Measurements from ENCODE around the gene MFF. TPM values are rescaled to one million over a fixed set of nuclear protein-coding genes. Genes with fewer than 3 reads are reported as not detected.

The MFF gene
- total and polyA plus RNA-seq, 2 donors (not counting 1 experiment from before 2014, with no cell fraction given) = 77.9 to 174 TPM

DNA sequence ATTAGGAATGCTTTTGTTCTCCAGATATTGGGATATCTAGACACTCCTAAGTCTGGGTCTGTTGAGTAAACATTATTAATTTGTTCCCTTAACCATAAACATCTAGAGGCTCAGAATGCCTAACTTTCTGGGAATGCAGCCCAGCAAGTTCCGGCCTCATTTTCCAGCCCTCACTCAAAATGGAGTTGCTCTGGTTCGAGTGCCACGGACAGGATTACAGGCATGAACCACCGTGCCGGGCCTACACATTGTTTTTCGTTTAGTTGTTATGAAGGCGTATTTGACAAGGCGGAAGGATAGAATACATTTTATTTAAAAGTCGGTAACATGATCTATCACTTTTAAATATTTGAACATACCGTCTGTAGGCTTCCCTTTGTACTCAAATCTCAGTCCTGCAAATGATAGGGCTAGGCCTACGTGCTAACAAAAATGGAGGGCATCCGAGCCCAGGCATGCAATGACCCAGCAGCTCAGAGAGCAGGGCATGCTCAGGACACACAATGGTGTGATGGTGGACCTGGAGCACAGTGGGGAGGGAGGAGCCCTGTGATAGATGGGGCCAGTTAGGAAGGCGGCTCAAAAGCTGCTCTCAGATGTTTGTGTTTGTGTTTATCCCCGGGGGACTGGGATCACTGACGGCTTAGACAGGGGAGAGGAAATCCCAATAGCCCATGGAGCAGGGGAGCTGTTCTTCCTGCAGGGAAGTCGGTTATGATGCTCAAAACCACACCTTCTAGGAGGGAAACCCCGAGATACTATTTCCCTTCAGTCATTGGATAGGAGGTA is 65.6 kb downstream of the MFF start:
- H3K4me1 ChIP-seq (ENCODE audit: control insufficient read depth, extremely low read depth, insufficient read depth, low read length) = peaks cover 2% of the 10 kb centered on the region
- no peaks in the 10 kb centered on the region for H3K36me3 ChIP-seq (ENCODE audit: control insufficient read depth, insufficient read depth, low read length)
- no peak overlapping the region for H3K9ac ChIP-seq (ENCODE audit: insufficient read depth, low read length)
- no peak overlapping the region for H2AFZ ChIP-seq (ENCODE audit: low read length)
- H3K79me2 ChIP-seq (ENCODE audit: control insufficient read depth, insufficient read depth, low read length) = no peaks in the 10 kb centered on the region
- H3K4me2 ChIP-seq (ENCODE audit: extremely low read depth, insufficient read depth, low read length) = no peak overlapping the region
- DNase-seq (ENCODE audit: low read depth in 2 of 2) = no peak
- H3K27me3 ChIP-seq (ENCODE audit: control insufficient read depth, insufficient read depth, low read length) = no peaks in the 10 kb centered on the region
- H3K4me3 ChIP-seq (replicated peaks in 1 of 4; ENCODE audit: control extremely low read depth in 1 of 4, insufficient read depth in 1 of 4, low read depth in 3 of 4, low read length in 4 of 4) = no peak overlapping the region
- no peaks in the 10 kb centered on the region for H4K20me1 ChIP-seq (ENCODE audit: control insufficient read depth, extremely low read depth, insufficient read depth, low read length)
- TF ChIP-seq EZH2 (IDR thresholded peaks at IDR 0.05; ENCODE audit: low read length, missing control alignments) = no peak
- TF ChIP-seq, protein P1, sequence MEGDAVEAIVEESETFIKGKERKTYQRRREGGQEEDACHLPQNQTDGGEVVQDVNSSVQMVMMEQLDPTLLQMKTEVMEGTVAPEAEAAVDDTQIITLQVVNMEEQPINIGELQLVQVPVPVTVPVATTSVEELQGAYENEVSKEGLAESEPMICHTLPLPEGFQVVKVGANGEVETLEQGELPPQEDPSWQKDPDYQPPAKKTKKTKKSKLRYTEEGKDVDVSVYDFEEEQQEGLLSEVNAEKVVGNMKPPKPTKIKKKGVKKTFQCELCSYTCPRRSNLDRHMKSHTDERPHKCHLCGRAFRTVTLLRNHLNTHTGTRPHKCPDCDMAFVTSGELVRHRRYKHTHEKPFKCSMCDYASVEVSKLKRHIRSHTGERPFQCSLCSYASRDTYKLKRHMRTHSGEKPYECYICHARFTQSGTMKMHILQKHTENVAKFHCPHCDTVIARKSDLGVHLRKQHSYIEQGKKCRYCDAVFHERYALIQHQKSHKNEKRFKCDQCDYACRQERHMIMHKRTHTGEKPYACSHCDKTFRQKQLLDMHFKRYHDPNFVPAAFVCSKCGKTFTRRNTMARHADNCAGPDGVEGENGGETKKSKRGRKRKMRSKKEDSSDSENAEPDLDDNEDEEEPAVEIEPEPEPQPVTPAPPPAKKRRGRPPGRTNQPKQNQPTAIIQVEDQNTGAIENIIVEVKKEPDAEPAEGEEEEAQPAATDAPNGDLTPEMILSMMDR (conservative IDR thresholded peaks at IDR 0.05 in 1 of 2, IDR thresholded peaks at IDR 0.05 in 1 of 2; ENCODE audit: low read depth in 1 of 2, low read length in 2 of 2) = no peak
- no peak overlapping the region for H3K27ac ChIP-seq (ENCODE audit: insufficient read depth, low read length)
- no peaks in the 10 kb centered on the region for H3K9me3 ChIP-seq (ENCODE audit: control insufficient read depth, insufficient read depth, low read depth, low read length)

DNA sequence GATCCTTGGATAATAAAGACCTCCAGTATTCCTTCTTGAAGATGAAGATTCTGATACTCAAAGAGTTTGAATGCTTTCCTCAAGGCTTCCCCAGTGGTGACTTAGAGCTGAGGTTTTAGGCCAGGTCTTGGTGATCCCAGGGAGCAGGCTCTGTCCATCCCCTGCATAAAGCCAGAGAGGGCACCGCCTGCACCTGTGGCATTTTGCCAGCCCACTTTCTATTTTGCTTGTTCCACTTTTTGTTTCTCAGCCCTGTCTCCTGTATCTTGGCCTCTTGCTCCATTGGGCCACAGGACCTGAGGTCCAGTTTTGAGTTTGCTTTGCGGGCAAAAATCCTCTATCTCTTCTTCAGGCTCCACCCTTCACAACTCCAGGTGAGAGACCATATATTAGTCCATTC is 69.3 kb downstream of the MFF start:
- no peaks in the 10 kb centered on the region for H3K79me2 ChIP-seq (ENCODE audit: control insufficient read depth, insufficient read depth, low read length)
- H3K4me3 ChIP-seq (replicated peaks in 1 of 4; ENCODE audit: control extremely low read depth in 1 of 4, insufficient read depth in 1 of 4, low read depth in 3 of 4, low read length in 4 of 4) = no peak overlapping the region
- H3K27ac ChIP-seq (ENCODE audit: insufficient read depth, low read length) = no peak overlapping the region
- H2AFZ ChIP-seq (ENCODE audit: low read length) = no peak overlapping the region
- no peaks in the 10 kb centered on the region for H3K4me1 ChIP-seq (ENCODE audit: control insufficient read depth, extremely low read depth, insufficient read depth, low read length)
- H3K36me3 ChIP-seq (ENCODE audit: control insufficient read depth, insufficient read depth, low read length) = no peaks in the 10 kb centered on the region
- TF ChIP-seq, protein P1 (conservative IDR thresholded peaks at IDR 0.05 in 1 of 2, IDR thresholded peaks at IDR 0.05 in 1 of 2; ENCODE audit: low read depth in 1 of 2, low read length in 2 of 2) = no peak
- TF ChIP-seq EZH2 (IDR thresholded peaks at IDR 0.05; ENCODE audit: low read length, missing control alignments) = no peak
- H3K27me3 ChIP-seq (ENCODE audit: control insufficient read depth, insufficient read depth, low read length) = no peaks in the 10 kb centered on the region
- H3K4me2 ChIP-seq (ENCODE audit: extremely low read depth, insufficient read depth, low read length) = no peak overlapping the region
- no peaks in the 10 kb centered on the region for H4K20me1 ChIP-seq (ENCODE audit: control insufficient read depth, extremely low read depth, insufficient read depth, low read length)
- H3K9ac ChIP-seq (ENCODE audit: insufficient read depth, low read length) = no peak overlapping the region
- no peaks in the 10 kb centered on the region for H3K9me3 ChIP-seq (ENCODE audit: control insufficient read depth, insufficient read depth, low read depth, low read length)
- no peak for DNase-seq (ENCODE audit: low read depth in 2 of 2)

DNA sequence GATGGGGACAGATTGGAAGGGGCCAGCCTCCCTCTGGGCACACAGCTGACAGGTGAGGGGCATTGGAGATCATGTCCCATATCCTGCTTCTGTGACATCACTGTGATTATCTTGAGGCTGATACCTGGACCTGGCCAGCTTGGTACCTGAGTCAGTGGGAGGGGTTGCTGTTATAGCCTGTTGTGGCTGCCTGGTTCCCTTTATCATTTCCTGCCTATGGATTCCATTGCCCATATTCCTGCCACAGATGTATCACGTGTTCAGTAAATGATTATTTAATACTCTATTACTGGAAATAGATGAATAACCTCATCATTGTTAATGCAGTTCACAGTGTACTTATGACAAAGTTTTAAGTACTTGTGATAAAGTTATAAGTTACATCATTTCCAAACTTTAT is 70.5 kb downstream of the MFF start:
- H3K27me3 ChIP-seq (ENCODE audit: control insufficient read depth, insufficient read depth, low read length) = no peaks in the 10 kb centered on the region
- H3K4me3 ChIP-seq (replicated peaks in 1 of 4; ENCODE audit: control extremely low read depth in 1 of 4, insufficient read depth in 1 of 4, low read depth in 3 of 4, low read length in 4 of 4) = no peak overlapping the region
- DNase-seq (ENCODE audit: low read depth in 2 of 2) = no peak
- no peaks in the 10 kb centered on the region for H3K79me2 ChIP-seq (ENCODE audit: control insufficient read depth, insufficient read depth, low read length)
- TF ChIP-seq, protein P1 (conservative IDR thresholded peaks at IDR 0.05 in 1 of 2, IDR thresholded peaks at IDR 0.05 in 1 of 2; ENCODE audit: low read depth in 1 of 2, low read length in 2 of 2) = no peak
- no peak for TF ChIP-seq EZH2 (IDR thresholded peaks at IDR 0.05; ENCODE audit: low read length, missing control alignments)
- H4K20me1 ChIP-seq (ENCODE audit: control insufficient read depth, extremely low read depth, insufficient read depth, low read length) = no peaks in the 10 kb centered on the region
- H3K9me3 ChIP-seq (ENCODE audit: control insufficient read depth, insufficient read depth, low read depth, low read length) = no peaks in the 10 kb centered on the region
- no peak overlapping the region for H3K27ac ChIP-seq (ENCODE audit: insufficient read depth, low read length)
- no peaks in the 10 kb centered on the region for H3K36me3 ChIP-seq (ENCODE audit: control insufficient read depth, insufficient read depth, low read length)
- no peaks in the 10 kb centered on the region for H3K4me1 ChIP-seq (ENCODE audit: control insufficient read depth, extremely low read depth, insufficient read depth, low read length)
- no peak overlapping the region for H2AFZ ChIP-seq (ENCODE audit: low read length)
- no peak overlapping the region for H3K9ac ChIP-seq (ENCODE audit: insufficient read depth, low read length)
- no peak overlapping the region for H3K4me2 ChIP-seq (ENCODE audit: extremely low read depth, insufficient read depth, low read length)

Data from fibroblast of lung (primary cell).